ENCODE data around the gene LUZP1. TPM values are rescaled to one million over a fixed set of nuclear protein-coding genes. Genes with fewer than 3 reads are reported as not detected.

LUZP1 gene
- total and polyA plus RNA-seq, 2 experiments from 2014 or later, result 45.7 to 152 TPM

- Histone ChIP-seq H3K4me3 (no peak overlapping the region), H2AFZ (no peak overlapping the region), H4K20me1 (replicated peaks; ENCODE audit: insufficient read depth) (peaks cover 28% of the 10 kb centered on the region; the same call in 1 of the 2 replicates), H3F3A (replicated peaks; ENCODE audit: low read depth) (peaks cover 10% of the 10 kb centered on the region), H3K9me2 (ENCODE audit: insufficient read depth) (no peaks in the 10 kb centered on the region), H3K27ac (ENCODE audit: low read depth) (no peak overlapping the region), H3K4me2 (no peak overlapping the region), H3K27me3 (ENCODE audit: insufficient read depth) (no peaks in the 10 kb centered on the region), H3K36me3 (ENCODE audit: insufficient read depth) (peaks cover 27% of the 10 kb centered on the region), H3K4me1 (ENCODE audit: insufficient read depth) (no peaks in the 10 kb centered on the region), H3K79me2 (replicated peaks; ENCODE audit: insufficient read depth) (0 out of 2 replicates have a peak, but pooled peaks cover 4% of the 10 kb centered on the region)
- Mint-ChIP-seq H3K36me3 (ENCODE audit: low read depth) (peaks cover 87% of the 10 kb centered on the region), H3K27ac (no peak overlapping the region), H3K4me3 (no peak overlapping the region), H3K27me3 (ENCODE audit: insufficient read depth, low read depth, poor library complexity) (peaks cover 2% of the 10 kb centered on the region), H3K4me1 (no peaks in the 10 kb centered on the region), H3K9me3 (no peaks in the 10 kb centered on the region)
- DNase-seq (ENCODE audit: low spot score), result no peak
- ATAC-seq, result no peak
- no peak for TF ChIP-seq ZNF462 (CRISPR knock-in tag; IDR thresholded peaks at IDR 0.05)
- TF ChIP-seq EZH2 (IDR thresholded peaks at IDR 0.05; ENCODE audit: low read depth, unreplicated experiment), result no peak
- no peak for TF ChIP-seq STAT1 (IDR thresholded peaks at IDR 0.05; ENCODE audit: unreplicated experiment)
- TF ChIP-seq CREB1 (CRISPR knock-in tag; IDR thresholded peaks at IDR 0.05; ENCODE audit: low read depth), result no peak
- TF ChIP-seq ZNF331 (CRISPR knock-in tag; IDR thresholded peaks at IDR 0.05; ENCODE audit: low read depth), result no peak
- no peak for TF ChIP-seq CTCF (conservative IDR thresholded peaks at IDR 0.05; ENCODE audit: low read depth in 2 of 2)
- TF ChIP-seq POLR2AphosphoS5 (IDR thresholded peaks at IDR 0.05; ENCODE audit: low read depth), result no peak
- TF ChIP-seq NANOG (IDR thresholded peaks at IDR 0.05; ENCODE audit: borderline replicate concordance), result no peak
- TF ChIP-seq JUNB (IDR thresholded peaks at IDR 0.05; ENCODE audit: unreplicated experiment), result no peak
- no peak for TF ChIP-seq REST (IDR thresholded peaks at IDR 0.05; ENCODE audit: unreplicated experiment)
- TF ChIP-seq ETS1 (IDR thresholded peaks at IDR 0.05), result no peak
- no peak for TF ChIP-seq ZNF114 (CRISPR knock-in tag; IDR thresholded peaks at IDR 0.05)
- TF ChIP-seq EZH2phosphoT487 (IDR thresholded peaks at IDR 0.05; ENCODE audit: unreplicated experiment), result no peak
Observed at GRCh38 chr1:23088027-23088426, 80.6 kb downstream of the LUZP1 start.

Data from GM23338 (cell line).